GM12873 (cell line): ENCODE results near the gene ZNF618.

Source experiments
- CTCF ChIP-seq: IDR thresholded peaks from 2 replicates; pipeline ENCODE4 v1.5.1; 2012; ENCODE audit warnings: low read depth, mild to moderate bottlenecking, moderate library complexity, low read length, control low read depth; ENCODE audit not compliant: insufficient read depth; ENCODE audit errors: missing control alignments

ZNF618 gene

GRCh38 chr9:114098936-114099668, 223.0 kb downstream of the ZNF618 start, which contains the start of gene KIF12:
Gene KIF12, minus strand, starts transcription at chr9:114099292. Its CDS starts 16 bp downstream, at chr9:114099276.
- no peak for TF ChIP-seq CTCF

- TF ChIP-seq CTCF, result no peak
These were observed 223.7 kb downstream of the ZNF618 start for GRCh38 chr9:114099669-114100270.

GRCh38 chr9:114100536-114100935, 224.4 kb downstream of the ZNF618 start:
- no peak for TF ChIP-seq CTCF

DNA sequence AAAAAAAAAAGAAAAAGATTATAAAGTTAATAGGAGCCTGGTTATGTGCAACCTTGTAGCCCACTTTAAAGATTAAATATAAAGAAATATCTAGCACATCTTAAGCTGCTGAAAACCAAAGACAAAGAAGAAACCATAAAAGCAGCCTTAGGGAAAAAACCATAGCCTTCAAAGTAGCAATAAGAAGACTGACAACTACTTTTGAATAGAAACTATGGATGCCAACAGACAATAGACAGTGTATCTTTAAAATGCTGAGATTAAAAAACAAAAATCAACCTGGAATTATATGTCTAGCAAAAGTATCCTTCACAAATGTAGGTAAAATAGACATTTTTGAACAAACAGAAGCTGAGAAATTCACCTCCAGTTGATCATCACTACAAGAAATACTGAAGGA, 226.4 kb downstream of the ZNF618 start:
- TF ChIP-seq CTCF, result no peak

GRCh38 chr9:114105236-114105635, 229.1 kb downstream of the ZNF618 start:
- TF ChIP-seq CTCF, result no peak
